HTERT RPE-1 (cell line): Measurements from ENCODE around the gene ZNF621.
"Not testable (repeated sequence)": the region's sequence is repeated elsewhere in the genome, so short reads cannot be mapped to it uniquely, and the experiment has no call there.

Source experiments
- in situ Hi-C: fragments of 300-500 bp; cut with MboI; formaldehyde crosslinking; loops from 4 replicates; pipeline ENCODE4 v1.14.3; 2020; ENCODE audit warnings: low sequenced_read_pairs

ZNF621 gene

GRCh38 chr3:40534283-40534682, 9.5 kb downstream of the ZNF621 start:
- in situ Hi-C loops = no loop called here

GRCh38 chr3:40546816-40547215, 22.1 kb downstream of the ZNF621 start:
- in situ Hi-C loops = no loop called here

DNA sequence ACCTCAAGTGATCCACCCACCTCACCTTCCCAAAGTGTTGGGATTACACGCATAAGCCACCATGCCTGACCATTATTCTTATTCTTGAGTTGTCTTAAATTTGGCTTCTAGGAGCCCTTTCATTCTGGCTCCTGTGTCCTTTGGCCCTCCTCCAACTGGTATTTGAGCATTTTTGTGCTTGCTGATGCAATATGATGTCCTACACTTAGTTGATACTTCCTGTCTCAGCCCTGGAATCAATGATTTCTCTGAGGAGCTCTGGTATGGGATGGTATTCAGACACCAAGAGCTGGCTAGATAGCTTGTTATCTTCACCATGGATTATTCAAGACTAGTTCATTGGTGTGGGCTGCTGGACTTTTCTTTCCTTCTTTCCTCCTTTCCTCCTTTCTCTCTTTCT, 25.4 kb downstream of the ZNF621 start:
- in situ Hi-C loops = no loop called here

- in situ Hi-C loops = no loop called here
These were observed 32.9 kb downstream of the ZNF621 start for GRCh38 chr3:40557575-40558161.

DNA sequence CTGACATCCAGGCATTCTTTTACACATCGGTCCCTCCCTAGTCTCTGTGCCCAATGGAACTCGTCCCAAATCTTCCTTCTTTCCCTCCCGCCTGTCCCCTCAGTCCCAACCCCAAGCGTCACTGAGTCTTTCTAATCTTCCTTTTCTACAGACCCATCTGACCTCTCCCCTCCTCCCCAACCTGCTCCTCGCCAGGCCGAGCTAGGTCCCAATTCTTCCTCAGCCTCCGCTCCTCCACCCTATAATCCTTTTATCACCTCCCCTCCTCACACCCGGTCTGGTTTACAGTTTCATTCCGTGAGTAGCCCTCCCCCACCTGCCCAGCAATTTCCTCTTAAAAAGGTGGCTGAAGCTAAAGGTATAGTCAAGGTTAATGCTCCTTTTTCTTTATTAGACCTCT, 37.7 kb downstream of the ZNF621 start:
- in situ Hi-C loops = not testable (repeated sequence)

DNA sequence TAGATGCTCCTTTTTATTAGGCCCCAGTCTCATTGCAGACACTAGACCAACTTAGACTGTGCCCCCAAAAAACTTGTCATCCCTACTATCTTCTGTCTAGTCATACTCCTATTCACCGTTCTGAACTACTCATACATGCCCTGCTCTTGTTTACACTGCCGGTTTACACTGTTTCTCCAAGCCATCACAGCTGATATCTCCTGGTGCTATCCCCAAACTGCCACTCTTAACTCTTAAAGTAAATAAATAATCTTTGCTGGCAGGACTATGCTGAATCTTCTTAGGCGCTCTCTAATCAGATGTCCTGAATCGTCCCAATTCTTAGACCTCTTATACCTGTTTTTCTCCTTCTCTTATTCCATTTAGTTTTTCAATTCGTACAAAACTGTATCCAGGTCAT, 40.9 kb downstream of the ZNF621 start:
- in situ Hi-C loops = not testable (repeated sequence)

- in situ Hi-C loops = no loop called here
These were observed 41.9 kb downstream of the ZNF621 start for GRCh38 chr3:40566694-40567093.

DNA sequence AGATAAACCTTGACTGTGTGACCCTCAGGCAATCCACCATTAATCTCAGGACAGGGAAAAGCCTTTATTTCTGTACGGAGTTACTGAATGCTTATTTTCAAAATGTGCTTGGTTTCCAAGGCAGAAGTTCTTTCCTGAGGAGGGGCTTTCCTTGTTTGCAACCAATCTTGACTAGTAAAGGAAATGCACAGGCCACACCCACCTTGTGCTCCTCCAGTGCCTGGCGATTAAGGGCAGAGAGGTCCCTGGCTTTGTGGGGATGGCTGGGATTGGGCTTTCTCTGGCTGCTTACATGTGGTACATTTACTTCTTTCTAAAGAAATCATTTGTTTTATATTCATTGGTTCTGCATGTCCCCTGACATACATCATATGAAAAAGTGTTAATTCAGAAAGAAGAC, 47.8 kb downstream of the ZNF621 start:
- in situ Hi-C loops = no loop called here

DNA sequence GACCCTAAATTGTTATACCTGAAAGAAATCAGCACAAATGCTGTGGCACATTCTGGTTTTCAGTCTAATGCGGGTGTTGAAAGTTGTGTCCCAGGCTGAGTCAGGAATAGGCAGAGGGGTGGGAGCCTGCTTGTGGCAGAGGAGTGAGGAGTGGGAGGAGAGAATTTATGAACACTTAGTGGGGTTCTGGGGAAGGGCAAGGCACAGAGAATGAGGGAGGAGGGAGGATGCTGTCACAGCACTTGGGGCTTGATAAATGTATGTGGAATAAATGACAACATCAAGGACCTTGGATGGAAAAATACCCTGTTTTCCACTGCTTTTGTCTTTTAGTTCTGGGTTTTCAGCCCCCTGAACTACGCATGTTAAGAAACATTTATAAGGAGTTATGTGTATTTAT, 49.3 kb downstream of the ZNF621 start:
- in situ Hi-C loops = no loop called here

DNA sequence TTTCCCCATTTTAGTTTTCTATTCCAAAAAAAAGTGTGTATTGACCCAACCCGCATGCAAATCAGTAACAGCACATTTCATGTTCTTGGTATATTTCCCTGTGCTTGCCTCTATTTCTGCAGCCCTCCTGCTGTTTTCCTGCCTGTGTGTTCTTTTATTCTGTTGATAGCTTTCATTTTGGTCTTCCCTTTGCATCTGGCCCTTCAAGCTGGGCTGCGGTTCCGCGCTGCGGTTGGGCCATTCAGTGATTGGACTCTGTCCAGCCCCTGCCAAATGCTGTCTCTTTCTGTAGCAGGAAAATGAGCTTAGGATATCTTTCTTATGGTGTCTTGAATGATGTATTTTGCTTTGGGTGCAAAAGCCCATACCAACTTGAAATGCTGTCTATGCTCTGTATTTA, 49.9 kb downstream of the ZNF621 start:
- in situ Hi-C loops = no loop called here

GRCh38 chr3:40576396-40576795, 51.6 kb downstream of the ZNF621 start:
- in situ Hi-C loops = no loop called here

- in situ Hi-C loops = no loop called here
These were observed 55.8 kb downstream of the ZNF621 start for GRCh38 chr3:40580494-40581091.

- in situ Hi-C loops = no loop called here
These were observed 56.4 kb downstream of the ZNF621 start for GRCh38 chr3:40581166-40581565.

DNA sequence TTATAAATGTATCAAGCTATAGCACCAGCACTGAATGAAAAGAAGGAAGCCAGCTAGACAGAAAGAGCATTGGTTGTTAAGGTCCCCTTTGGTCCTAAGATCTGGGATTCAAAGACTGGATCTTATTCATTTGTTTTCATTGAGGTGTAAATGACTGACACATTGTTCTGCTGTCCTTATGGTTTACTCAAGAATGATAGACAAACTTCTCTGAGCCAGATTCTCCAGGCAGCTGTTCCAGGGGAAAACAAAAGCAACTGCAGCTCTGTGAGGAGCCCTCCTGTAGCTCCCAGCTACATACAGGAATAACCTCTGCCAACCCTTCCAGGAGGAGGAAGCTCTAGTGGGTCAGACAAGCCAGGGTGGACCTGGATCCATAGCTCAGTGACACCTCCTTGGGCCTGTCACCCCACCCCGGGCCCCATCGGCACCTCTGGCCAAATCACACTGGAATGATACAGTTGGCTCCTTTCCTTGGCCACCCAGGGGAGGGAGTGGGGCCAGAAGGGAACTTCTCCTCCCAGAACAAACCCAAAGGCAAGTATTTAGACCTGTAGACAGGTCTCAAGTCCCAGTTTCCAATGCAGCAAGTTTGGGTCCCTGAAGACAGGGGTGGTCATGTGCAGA, 57.8 kb downstream of the ZNF621 start:
- in situ Hi-C loops = no loop called here

- in situ Hi-C loops = no loop called here
These were observed 58.9 kb downstream of the ZNF621 start for GRCh38 chr3:40583691-40584090.

GRCh38 chr3:40584625-40585189, 59.9 kb downstream of the ZNF621 start:
- in situ Hi-C loops = no loop called here

- in situ Hi-C loops = no loop called here
These were observed 60.7 kb downstream of the ZNF621 start for GRCh38 chr3:40585381-40586016.

DNA sequence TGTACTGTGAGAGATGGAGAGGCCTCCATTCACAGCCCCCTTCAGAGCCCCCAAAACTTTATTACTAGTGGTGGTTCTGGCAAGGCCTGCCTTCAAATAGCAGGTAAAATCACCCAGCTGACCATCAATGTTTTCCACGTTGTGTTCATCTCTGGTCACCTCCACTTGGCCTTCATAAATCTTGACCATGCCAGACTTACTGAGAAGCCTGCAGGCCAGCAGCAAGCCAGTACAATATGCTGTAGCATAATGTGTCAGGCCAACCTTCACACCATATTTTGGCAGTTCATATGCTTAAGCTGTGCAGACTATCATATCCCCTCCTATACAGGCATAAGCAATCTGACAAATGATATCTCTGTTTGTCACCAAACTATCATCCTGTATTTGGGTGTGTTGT, 62.1 kb downstream of the ZNF621 start:
- in situ Hi-C loops = no loop called here

DNA sequence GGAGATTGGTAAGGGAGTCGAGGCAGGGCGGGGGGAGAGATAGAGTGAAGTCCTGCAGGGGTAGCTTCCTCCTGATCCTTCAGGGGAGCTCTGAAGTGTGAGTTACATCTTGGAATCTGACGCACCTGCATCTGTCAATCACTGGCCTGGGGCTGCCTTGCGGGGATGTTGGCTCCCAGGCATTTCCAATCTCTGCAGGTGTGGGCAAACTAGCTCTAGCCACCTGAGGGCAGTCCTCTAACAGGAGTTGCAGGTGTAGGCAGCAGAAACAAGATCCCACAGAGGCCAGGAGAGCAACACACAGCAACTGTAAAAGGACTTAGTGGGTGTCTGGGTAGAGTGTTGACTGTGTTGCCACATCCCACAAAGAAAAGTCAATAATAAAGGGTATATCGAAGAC, 63.6 kb downstream of the ZNF621 start:
- in situ Hi-C loops = no loop called here
